ENCODE results near the gene BTNL9. TPM values are rescaled to one million over a fixed set of nuclear protein-coding genes. Genes with fewer than 3 reads are reported as not detected.

Gene BTNL9
- total and polyA plus RNA-seq, 2 of the 8 experiments (the other 6 are each of a cell fraction or from before 2014, with no cell fraction given), result 0.23 to 0.89 TPM

DNA sequence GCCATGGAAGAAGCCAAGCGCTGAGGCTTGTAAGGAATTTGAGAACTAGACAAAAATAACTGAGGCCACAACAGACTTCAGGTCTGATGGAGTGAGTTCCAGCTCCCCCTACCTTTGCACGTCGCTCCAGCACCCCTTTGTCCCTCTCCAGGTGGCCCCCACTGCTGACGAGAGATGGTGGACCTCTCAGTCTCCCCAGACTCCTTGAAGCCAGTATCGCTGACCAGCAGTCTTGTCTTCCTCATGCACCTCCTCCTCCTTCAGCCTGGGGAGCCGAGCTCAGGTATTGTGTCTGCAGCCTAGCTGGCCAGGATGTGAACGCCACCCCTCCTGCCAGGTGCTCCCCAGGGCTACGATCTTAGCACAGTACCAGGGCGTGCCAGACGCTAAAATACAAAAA is 5.2 kb downstream of the BTNL9 start:
- H2AK5ac ChIP-seq (ENCODE audit: low read depth, low read length), result no peak overlapping the region
- H3K18ac ChIP-seq (ENCODE audit: extremely low read depth, low read length), result no peak overlapping the region
- ChIA-PET POLR2A (ENCODE audit: partially characterized antibody) (no interaction called here), CTCF (ENCODE audit: partially characterized antibody) (interaction anchor here (1.3 kb wide), 1 partner anchor 43 kb away, joined by 3 read pairs; no protein-coding TSS in a partner anchor)
- H2BK15ac ChIP-seq (ENCODE audit: low read length), result 0 out of 2 replicates have a peak overlapping the region, but pooled peaks have one; percentile 61
- H2BK20ac ChIP-seq (ENCODE audit: low read length), result no peak overlapping the region
- H3K79me1 ChIP-seq (ENCODE audit: low read depth, low read length), result no peaks in the 10 kb centered on the region
- H2BK12ac ChIP-seq (ENCODE audit: low read depth, low read length), result no peak overlapping the region
- DNase-seq (ENCODE audit: low read depth in 1 of 2, low spot score in 2 of 2) (no peak), FAIRE-seq (no peak)
- 68% methylated on average over 8 of the region's 10 CpGs; no CpG with 5 or more reads in 1 of the 2 experiments for WGBS, 2 experiments (ENCODE audit: extremely low coverage in 1 of 2, insufficient coverage in 1 of 2, insufficient read length in 1 of 2, insufficient replicate concordance in 2 of 2, low coverage in 1 of 2, low lambda C conversion rate in 2 of 2, missing lambda C conversion rate in 1 of 2)
- H3K9me3 ChIP-seq (ENCODE audit: insufficient read depth in 2 of 2, low read depth in 1 of 2, low read length in 1 of 2), result peaks cover under 1 to 7% of the 10 kb centered on the region in 2 experiments; a peak in 2 of 4 replicates
- no peaks in the 10 kb centered on the region; a peak in 1 of 7 replicates for H3K4me1 ChIP-seq (replicated peaks in 1 of 4; ENCODE audit: control insufficient read depth in 3 of 4, insufficient read depth in 4 of 4, low read length in 3 of 4)
- no peaks in the 10 kb centered on the region for H3K79me2 ChIP-seq (ENCODE audit: control insufficient read depth in 1 of 2, insufficient read depth in 2 of 2, low read length in 2 of 2)
- H2BK120ac ChIP-seq (replicated peaks; ENCODE audit: low read depth, low read length), result no peak overlapping the region
- H2AFZ ChIP-seq (ENCODE audit: low read length), result no peak overlapping the region
- no peak overlapping the region for H3K56ac ChIP-seq (replicated peaks; ENCODE audit: insufficient read length, low read depth, low read length)
- H4K5ac ChIP-seq (ENCODE audit: insufficient read length, low read depth, low read length), result no peak overlapping the region
- H3K27me3 ChIP-seq (replicated peaks in 1 of 4; ENCODE audit: control insufficient read depth in 3 of 4, extremely low read depth in 1 of 4, insufficient read depth in 3 of 4, low read length in 3 of 4), result peaks cover 0 to 9% (median 3%) of the 10 kb centered on the region in 4 experiments; a peak in 4 of 7 replicates
- H3K9ac ChIP-seq (replicated peaks in 1 of 4; ENCODE audit: extremely low read depth in 1 of 4, low read depth in 3 of 4, low read length in 3 of 4), result no peak overlapping the region
- H3K27ac ChIP-seq (ENCODE audit: low read depth, low read length), result no peak overlapping the region
- H3K36me3 ChIP-seq (ENCODE audit: control insufficient read depth in 2 of 4, insufficient read depth in 4 of 4, low read length in 3 of 4), result no peaks in the 10 kb centered on the region
- no peak overlapping the region for H2BK5ac ChIP-seq (ENCODE audit: low read depth, low read length)
- no peak overlapping the region for H3K4ac ChIP-seq (replicated peaks; ENCODE audit: insufficient read length, low read depth, low read length)
- no peak overlapping the region for H3K23ac ChIP-seq (ENCODE audit: insufficient read length)
- no peaks in the 10 kb centered on the region for H4K20me1 ChIP-seq (replicated peaks in 1 of 2; ENCODE audit: control insufficient read depth in 1 of 2, insufficient read depth in 2 of 2, low read length in 2 of 2)
- no peak overlapping the region for H4K8ac ChIP-seq (ENCODE audit: extremely low read depth, insufficient read depth, low read length)
- H4K91ac ChIP-seq (replicated peaks; ENCODE audit: insufficient read length, low read length), result no peak overlapping the region
- no peak overlapping the region for H3K14ac ChIP-seq (ENCODE audit: insufficient read length)
- no peak overlapping the region for H3K4me3 ChIP-seq (ENCODE audit: extremely low read depth in 1 of 4, insufficient read depth in 2 of 4, low read depth in 3 of 4, low read length in 4 of 4)
- peaks cover 2% of the 10 kb centered on the region; the same call in 1 of the 2 replicates for H3K23me2 ChIP-seq (ENCODE audit: low read depth, low read length)
- no peak overlapping the region for H3K4me2 ChIP-seq (ENCODE audit: insufficient read depth in 1 of 2, low read depth in 2 of 2, low read length in 2 of 2)
- TF ChIP-seq SP4 (IDR thresholded peaks at IDR 0.05; ENCODE audit: low read length) (no peak), SUZ12 (IDR thresholded peaks at IDR 0.05; ENCODE audit: low read length) (no peak), NANOG (IDR thresholded peaks at IDR 0.05; ENCODE audit: insufficient read depth, low read depth, low read length, poor library complexity, severe bottlenecking) (no peak), SAP30 (IDR thresholded peaks at IDR 0.05; ENCODE audit: insufficient read depth, insufficient replicate concordance, low read length) (no peak), KDM4A (IDR thresholded peaks at IDR 0.05; ENCODE audit: low read depth, low read length, severe bottlenecking) (no peak), SP1 (IDR thresholded peaks at IDR 0.05; ENCODE audit: low read depth, low read length) (no peak), SIX5 (IDR thresholded peaks at IDR 0.05; ENCODE audit: low read depth, low read length) (no peak), JUND (IDR thresholded peaks at IDR 0.05; ENCODE audit: low read length) (no peak)
- TF ChIP-seq, protein P1, sequence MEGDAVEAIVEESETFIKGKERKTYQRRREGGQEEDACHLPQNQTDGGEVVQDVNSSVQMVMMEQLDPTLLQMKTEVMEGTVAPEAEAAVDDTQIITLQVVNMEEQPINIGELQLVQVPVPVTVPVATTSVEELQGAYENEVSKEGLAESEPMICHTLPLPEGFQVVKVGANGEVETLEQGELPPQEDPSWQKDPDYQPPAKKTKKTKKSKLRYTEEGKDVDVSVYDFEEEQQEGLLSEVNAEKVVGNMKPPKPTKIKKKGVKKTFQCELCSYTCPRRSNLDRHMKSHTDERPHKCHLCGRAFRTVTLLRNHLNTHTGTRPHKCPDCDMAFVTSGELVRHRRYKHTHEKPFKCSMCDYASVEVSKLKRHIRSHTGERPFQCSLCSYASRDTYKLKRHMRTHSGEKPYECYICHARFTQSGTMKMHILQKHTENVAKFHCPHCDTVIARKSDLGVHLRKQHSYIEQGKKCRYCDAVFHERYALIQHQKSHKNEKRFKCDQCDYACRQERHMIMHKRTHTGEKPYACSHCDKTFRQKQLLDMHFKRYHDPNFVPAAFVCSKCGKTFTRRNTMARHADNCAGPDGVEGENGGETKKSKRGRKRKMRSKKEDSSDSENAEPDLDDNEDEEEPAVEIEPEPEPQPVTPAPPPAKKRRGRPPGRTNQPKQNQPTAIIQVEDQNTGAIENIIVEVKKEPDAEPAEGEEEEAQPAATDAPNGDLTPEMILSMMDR (IDR thresholded peaks at IDR 0.05; ENCODE audit: control extremely low read depth in 1 of 3, insufficient read depth in 1 of 3, low read depth in 1 of 3, low read length in 3 of 3), result no peak
- TF ChIP-seq, protein P2, sequence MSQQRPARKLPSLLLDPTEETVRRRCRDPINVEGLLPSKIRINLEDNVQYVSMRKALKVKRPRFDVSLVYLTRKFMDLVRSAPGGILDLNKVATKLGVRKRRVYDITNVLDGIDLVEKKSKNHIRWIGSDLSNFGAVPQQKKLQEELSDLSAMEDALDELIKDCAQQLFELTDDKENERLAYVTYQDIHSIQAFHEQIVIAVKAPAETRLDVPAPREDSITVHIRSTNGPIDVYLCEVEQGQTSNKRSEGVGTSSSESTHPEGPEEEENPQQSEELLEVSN (IDR thresholded peaks at IDR 0.05), result no peak
